HG03520 (cell line): ENCODE data around the gene IRF2.

ENCODE experiments used
- ATAC-seq: cut with Tn5 transposase; IDR thresholded peaks from one replicate; pipeline ENCODE4 v1.9.1; 2021; ENCODE audit warnings: mild to moderate bottlenecking, moderate library complexity; ENCODE audit not compliant: unreplicated experiment

IRF2 gene

GRCh38 chr4:184475096-184475461 lies 729 bp upstream of the IRF2 start:
- peak; percentile 15 for ATAC-seq

- ATAC-seq, result peak; percentile 1
These were observed 669 bp downstream of the IRF2 start for GRCh38 chr4:184473499-184474262.

DNA sequence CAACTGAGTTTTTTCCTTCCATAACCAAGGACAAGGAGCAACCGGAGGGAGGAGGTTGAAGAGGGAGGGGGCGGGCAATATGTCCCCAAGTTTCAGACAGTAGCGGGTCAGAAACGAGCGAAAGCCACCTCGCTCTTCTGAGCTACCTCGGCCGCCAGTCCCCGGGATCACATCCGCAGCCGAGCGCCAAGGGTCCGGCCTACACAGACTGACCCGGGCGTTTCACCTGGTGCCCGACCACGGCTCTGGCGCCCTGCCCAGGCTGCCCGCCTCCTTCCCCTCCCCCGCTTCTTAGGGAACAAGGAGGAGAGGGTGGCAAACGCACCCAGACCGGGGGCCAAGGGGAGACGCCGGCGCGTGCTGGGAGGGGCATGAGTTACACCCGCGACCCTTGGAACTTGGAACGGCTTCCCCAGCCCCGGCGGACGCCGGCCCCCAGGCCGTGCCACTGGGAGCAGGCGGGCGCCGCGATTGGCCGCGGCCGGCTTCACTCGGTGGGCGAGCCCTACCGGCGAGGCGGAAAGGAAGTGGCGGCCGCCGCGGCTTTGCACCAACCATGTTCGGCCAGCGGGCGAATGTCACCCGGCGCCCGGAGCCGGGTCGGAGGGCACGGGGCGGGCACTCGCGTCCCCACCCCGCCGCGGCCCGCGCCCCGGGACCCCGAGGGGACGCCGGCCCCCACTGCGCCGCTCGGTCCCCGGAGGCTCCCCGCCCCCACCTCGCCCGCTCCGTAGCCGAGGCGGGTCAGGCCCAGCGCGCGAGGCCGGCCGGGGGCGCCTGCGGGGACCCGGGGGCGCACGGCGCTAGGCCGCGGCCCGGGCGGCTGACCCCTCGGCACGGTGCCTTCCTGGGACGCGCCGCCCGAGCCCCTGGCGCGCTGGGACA lies 1.5 kb downstream of the IRF2 start:
- peak; percentile 19 for ATAC-seq

DNA sequence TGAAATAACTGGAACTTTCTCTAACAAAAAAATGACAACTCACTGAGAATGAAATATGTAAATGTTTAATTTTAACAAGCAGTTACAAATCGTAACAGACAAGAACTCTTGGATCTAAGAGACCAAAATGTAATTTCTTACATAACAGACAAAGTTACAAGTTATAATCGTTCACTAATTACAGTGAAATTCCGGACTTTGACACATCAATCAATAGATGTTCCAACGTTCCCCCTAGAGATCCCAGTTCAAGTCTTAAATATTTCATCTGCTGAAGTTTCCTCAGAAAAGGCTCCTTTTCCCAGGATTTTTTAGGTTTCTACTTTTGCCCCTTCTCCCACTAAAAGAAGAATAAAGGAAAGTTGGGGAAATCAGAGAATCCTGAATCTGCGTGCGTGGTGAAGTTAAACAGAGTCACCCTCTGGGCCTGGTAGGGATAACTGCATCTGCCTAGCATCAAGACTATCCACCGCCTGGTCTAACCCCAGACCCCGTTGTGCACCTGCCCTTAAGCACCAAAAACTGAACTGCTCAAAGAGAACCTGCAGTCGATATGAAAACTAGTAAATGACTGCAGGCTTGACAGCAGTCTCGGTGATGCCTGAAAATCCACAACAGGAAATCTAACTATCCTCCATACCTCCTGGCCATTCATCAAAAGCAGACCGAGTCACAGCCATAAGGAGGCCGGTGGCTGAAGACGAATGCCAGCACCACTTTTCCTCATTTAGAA lies 2.3 kb downstream of the IRF2 start:
- no peak for ATAC-seq

- no peak for ATAC-seq
These were observed 3.6 kb downstream of the IRF2 start for GRCh38 chr4:184470785-184471110.

GRCh38 chr4:184466634-184467033 lies 7.7 kb downstream of the IRF2 start:
- ATAC-seq, result no peak

DNA sequence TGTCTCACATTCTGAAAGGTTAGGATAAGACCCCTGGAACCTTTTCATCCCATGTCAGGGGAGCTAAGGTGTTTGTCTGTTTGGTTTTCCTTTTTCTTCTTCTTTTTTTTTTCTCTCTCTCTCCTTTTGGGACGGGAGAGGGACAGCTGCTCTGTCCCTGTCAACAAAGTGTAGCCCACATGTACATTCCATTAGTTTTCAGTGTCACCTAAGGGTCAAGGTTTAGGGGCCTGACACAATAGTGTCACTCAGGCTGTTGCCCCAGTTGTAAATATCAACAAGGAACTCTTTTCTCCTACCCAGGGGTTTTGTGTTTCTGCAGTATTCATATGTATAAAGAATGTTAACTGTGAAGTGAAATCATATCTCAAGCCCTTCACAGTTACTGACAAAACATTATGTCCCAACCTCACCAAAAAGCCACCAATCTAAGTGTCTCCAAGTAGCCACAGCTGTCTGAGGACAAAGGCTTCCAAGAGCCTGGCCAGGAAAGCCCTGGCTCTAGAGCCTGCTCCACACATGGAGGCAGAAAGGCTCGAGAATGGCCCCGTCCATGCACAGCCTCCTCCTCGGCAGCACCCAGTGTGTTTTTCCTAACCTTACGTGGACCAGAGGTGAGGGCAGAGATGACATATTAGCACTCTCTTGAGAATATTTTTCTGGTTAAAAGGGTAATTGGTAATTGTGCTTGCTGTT lies 9.4 kb downstream of the IRF2 start:
- ATAC-seq, result no peak

GRCh38 chr4:184463856-184464255 lies 10.5 kb downstream of the IRF2 start:
- no peak for ATAC-seq

DNA sequence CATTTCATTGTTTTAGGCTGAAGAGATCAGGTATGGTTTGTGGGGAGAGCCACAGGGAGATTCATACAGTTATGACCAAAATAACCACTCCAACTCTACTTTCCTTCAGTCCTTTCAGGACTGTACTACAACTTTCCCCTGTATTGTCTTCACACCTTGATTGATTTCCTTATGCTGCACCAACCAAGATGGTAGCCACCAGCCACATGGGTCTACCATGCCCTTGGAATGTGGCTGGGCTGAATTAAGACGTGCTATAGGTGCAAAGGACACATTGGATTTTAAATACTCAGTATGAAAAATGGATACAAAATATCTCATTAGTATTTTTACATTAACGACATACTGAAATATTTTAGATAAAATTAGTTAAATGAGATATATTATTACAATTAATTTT lies 11.2 kb downstream of the IRF2 start:
- no peak for ATAC-seq

- ATAC-seq, result no peak
These were observed 11.6 kb downstream of the IRF2 start for GRCh38 chr4:184462724-184463123.

- ATAC-seq, result no peak
These were observed 12.5 kb downstream of the IRF2 start for GRCh38 chr4:184461711-184462441.

DNA sequence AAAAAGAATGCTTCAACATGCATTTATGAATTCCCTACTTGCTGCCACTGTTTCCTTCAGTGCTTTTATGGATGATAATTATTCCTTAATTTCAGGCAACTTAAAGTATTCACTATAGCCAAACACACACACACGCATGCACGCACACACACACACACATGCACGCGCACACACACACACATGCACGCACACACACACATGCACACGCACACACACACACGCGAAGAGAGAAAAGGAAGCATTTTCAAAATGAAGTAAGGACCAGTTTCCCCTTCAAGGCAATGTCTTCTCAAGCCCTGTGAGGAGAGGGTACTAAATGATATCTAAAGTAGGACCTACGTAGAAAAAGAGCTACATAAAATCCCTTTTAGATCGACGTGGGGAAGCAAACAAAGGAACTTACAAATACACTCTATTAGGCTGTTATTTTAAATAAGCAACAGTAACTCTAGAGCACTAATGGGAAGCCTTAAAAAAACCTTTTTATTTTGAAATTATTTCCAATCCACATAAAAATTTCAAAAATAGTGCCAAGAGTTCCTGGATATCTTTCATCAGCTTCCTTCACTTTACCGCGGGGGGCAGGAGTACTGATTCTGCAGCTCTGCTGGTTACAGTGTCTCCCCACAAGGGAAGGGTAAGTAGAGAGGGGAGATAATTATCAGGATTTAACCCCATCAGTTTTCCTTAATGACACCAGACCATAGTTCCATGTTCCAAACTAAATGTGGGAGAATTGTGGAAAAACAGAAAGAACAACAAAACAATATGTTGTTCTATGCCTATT lies 13.7 kb downstream of the IRF2 start:
- ATAC-seq, result no peak

DNA sequence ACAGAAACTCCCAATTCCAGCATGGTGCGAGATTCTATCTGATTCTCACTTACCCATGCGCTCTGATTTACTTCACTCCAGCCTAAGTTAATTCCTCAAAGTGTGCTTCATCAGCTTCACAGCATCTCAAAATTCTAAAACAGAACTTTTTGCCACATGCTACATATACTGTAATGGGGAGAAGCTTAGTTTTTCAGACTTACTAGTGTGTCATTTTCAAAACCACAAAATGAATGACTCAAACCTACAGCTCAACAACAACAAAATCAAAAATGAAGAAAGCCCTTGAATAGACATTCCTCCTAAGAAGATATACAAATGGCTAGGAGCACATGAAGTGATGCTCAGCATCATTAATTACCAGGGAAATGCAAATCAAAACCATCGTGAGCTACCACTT lies 14.9 kb downstream of the IRF2 start:
- no peak for ATAC-seq

DNA sequence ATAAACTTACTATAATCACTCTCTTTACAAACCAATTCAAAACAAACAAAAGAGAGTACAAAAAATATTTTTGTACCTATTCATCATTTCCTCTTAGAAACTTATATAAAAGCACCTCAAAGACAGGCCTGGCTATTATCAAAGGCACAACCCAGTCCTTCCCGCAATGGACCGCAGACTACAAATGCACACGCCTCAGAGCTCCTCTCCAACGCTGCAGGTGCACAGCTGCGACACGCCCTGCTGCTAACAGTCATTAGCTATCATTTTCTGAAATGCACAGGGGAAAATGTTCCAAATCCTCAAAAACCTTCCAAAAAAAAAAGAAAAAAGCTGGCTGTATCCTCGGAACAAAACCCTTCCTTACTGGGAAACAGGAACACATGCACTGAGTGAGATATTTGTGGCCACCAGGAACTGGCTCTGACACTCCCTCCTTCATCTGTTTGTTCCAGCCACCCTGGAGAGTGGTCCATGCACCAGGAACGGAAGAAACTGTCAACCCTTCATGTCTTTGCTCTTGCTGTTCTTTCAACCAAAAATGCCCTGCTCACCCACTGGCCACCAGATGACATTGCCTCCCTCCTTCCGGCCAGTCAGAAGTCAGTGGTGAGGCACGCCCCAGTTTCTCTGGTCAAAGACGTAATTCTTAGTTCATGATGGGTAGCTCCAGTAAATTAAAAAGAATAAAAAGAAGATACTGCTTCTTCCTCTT lies 16.7 kb downstream of the IRF2 start:
- ATAC-seq, result no peak

- no peak for ATAC-seq
These were observed 18.0 kb downstream of the IRF2 start for GRCh38 chr4:184456337-184456736.

DNA sequence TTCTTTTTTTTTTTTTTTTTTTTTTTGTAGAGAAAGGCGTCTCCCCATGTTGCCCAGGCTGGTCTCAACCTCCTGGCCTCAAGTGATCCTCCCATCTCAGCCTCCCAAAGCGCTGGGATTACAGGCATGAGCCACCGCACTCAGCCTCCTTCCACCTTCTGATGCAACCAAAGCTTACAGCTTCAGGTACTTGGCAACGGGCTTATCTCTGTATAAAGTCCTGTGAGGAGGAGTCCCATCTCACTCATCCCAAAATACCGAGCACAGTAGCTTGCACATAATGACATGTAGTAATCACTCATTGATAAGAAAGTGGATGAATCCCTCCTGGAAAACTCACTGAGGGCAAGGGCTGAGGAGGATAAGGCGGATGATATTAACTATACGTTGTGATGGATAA lies 19.1 kb downstream of the IRF2 start:
- no peak for ATAC-seq

DNA sequence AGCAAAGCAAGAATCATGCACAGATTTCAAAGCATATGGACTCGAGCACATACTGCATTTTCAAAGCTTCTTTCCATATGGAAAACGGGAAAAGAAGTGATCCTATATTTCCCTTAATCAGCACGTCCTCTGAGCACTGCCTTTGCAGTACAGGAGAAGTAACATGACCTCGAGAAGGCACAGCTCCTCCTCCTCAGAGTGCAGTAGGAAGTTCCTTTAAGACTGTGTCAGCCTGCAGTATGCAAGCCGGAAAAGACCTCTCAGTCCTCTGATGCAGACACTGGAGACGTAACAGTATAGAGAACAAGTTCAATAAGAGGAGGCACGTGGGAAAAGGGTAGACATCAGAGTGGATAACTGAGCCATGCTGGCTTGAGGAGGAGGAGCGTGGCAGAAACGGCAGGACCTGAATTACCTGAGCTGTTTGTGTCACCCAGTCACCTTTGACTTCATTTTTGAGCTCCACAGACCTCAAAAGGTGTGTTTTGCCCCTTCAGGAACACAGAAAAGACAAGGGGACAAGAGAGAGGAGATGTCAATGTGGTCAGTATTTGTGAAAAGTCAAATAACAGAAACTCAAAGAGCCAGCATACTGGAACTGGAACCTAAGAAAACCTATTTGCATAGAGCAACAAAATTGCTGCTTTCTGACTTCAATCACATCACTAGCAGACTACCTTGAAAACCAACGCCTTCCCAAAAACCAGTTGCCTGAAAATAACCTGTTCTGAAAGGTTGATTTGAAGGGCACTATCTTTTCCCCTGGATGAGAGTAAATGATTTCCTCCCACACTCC lies 20.8 kb downstream of the IRF2 start:
- peak; percentile 60 for ATAC-seq

- no peak for ATAC-seq
These were observed 21.6 kb downstream of the IRF2 start for GRCh38 chr4:184452740-184453139.
